ENCODE results near the gene TBC1D3B.

The TBC1D3B gene

DNA sequence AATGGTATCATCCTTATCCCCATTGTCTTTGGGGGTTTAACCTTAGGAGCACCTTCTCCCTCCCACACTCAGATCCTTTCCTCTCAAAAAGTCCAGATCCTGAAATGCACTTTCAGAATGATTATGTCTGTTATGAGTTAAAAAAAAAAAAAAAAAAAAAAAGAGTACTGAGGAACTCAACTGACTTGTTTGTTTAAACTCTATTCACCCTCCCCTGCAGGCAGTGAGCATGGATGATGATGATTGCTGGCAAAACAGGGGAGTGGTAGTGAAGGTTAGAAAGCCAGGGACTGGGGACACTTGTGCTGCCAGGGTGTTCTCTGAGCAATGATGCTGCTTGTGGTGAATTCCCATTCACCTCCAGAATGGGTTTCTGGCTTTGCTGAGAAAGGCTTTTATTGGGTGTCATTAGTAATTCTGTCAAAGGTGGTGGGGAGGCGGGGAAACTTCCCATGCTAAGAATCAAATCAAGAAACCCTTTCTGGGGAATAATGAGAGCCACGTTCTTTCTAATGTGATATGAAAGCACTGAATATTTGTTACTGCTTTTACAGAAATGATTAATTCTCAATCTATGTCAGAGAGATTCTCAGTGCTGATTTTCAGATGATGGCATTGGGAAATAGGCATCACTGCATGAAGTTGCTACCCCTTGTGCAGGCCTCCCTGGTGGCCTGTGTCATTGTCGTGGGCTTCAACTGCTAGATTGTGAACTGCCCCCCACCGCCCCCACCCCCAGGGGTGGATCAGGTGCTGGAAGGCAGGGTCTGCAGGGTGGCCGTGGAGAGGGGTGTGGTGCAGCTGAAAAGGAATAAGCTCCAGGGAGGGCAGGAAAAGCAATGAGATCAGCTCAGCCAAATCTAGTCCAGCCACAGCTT, 58.7 kb downstream of the TBC1D3B start:
- H3K4me3 ChIP-seq (ENCODE audit: low read depth, low read length) = no peak overlapping the region
- in situ Hi-C loops (cut with HindIII; ENCODE audit: low sequenced_read_pairs) = no loop called here
- peak; percentile 17 for DNase-seq (ENCODE audit: low read depth, low spot score)
- TF ChIP-seq CTCF (IDR thresholded peaks at IDR 0.05; ENCODE audit: low read depth, low read length) = no peak
